HEK293 (cell line): ENCODE measurements around the gene FSIP1.

Experiments used
- CTCF ChIA-PET: fragments of 350-600 bp; formaldehyde crosslinking; extraction: SDS; loops from one replicate; lab custom pipeline; 2021; ENCODE audit warnings: antibody characterized with exemption; lab: Yijun Ruan, JAX
- POLR2A ChIA-PET: fragments of 300-600 bp; formaldehyde crosslinking; extraction: SDS; loops from one replicate; lab custom pipeline; 2020; ENCODE audit warnings: antibody characterized with exemption, inconsistent platforms; lab: Yijun Ruan, JAX
- H3K27ac ChIP-seq: fragments of 200-500 bp; sonication (Bioruptor generic); 2 replicates; pipeline ENCODE4 v1.5.1; 2014; ENCODE audit warnings: low read depth, low read length, control low read depth, inconsistent platforms; ENCODE audit errors: extremely low read depth
- H3K36me3 ChIP-seq, 2 experiments: fragments of 200-500 bp in 1 of 2; sonication (Bioruptor generic) in 1 of 2; 1 replicate in 1 of 2; 2 replicates in 1 of 2; pipeline ENCODE4 v1.5.1; 2014 to 2017; ENCODE audit warnings: inconsistent platforms in 2 of 2, low read length in 2 of 2; ENCODE audit not compliant: control insufficient read depth in 2 of 2, insufficient read depth in 1 of 2
- H3K4me1 ChIP-seq: fragments of 200-500 bp; sonication (Bioruptor generic); 2 replicates; pipeline ENCODE4 v1.5.1; 2014; ENCODE audit warnings: mild to moderate bottlenecking, low read length, inconsistent platforms; ENCODE audit not compliant: control insufficient read depth, insufficient read depth
- H3K4me3 ChIP-seq: 2 replicates; pipeline ENCODE4 v1.5.1; 2011; ENCODE audit warnings: low read depth, mild to moderate bottlenecking, control low read depth, low read length, moderate library complexity
- H3K9me3 ChIP-seq: fragments of 200-500 bp; sonication (Bioruptor generic); 2 replicates; pipeline ENCODE4 v1.5.1; 2014; ENCODE audit warnings: low read depth, low read length, inconsistent platforms; ENCODE audit not compliant: control insufficient read depth, insufficient read depth
- GLIS1 ChIP-seq: fragments of 450-650 bp; formaldehyde crosslinking; IDR thresholded peaks from 2 replicates; pipeline ENCODE4 v1.5.1; 2016; ENCODE audit warnings: missing biosample characterization, missing genetic modification characterization
- KLF7 ChIP-seq: fragments of 450-650 bp; formaldehyde crosslinking; IDR thresholded peaks from 2 replicates; pipeline ENCODE4 v1.5.1; 2016; ENCODE audit warnings: missing biosample characterization, missing genetic modification characterization, borderline replicate concordance
- PATZ1 ChIP-seq: fragments of 450-650 bp; formaldehyde crosslinking; IDR thresholded peaks from 2 replicates; pipeline ENCODE4 v1.5.1; 2016; ENCODE audit warnings: missing biosample characterization, missing genetic modification characterization
- SCRT1 ChIP-seq: fragments of 450-650 bp; formaldehyde crosslinking; IDR thresholded peaks from 2 replicates; pipeline ENCODE4 v1.5.1; 2016; ENCODE audit warnings: missing biosample characterization, missing genetic modification characterization, borderline replicate concordance
- SP3 ChIP-seq: fragments of 450-650 bp; formaldehyde crosslinking; IDR thresholded peaks from 2 replicates; pipeline ENCODE4 v1.5.1; 2016; ENCODE audit warnings: missing biosample characterization, missing genetic modification characterization
- TRIM28 ChIP-seq: IDR thresholded peaks from 2 replicates; pipeline ENCODE4 v1.6.1; 2011; ENCODE audit warnings: low read length, control low read depth, borderline replicate concordance
- ZEB2 ChIP-seq: fragments of 450-650 bp; formaldehyde crosslinking; IDR thresholded peaks from 2 replicates; pipeline ENCODE4 v1.5.1; 2016; ENCODE audit warnings: missing biosample characterization, missing genetic modification characterization
- ZFHX2 ChIP-seq: fragments of 450-650 bp; formaldehyde crosslinking; conservative IDR thresholded peaks from 2 replicates; pipeline ENCODE4 v1.5.1; 2016; ENCODE audit warnings: missing biosample characterization, missing genetic modification characterization
- ZFP69B ChIP-seq: fragments of 450-650 bp; formaldehyde crosslinking; IDR thresholded peaks from 2 replicates; pipeline ENCODE4 v1.5.1; 2016; ENCODE audit warnings: missing biosample characterization, missing genetic modification characterization
- ZNF169 ChIP-seq: fragments of 450-650 bp; formaldehyde crosslinking; IDR thresholded peaks from 2 replicates; pipeline ENCODE4 v1.5.1; 2016; ENCODE audit warnings: missing biosample characterization, missing genetic modification characterization
- ZNF221 ChIP-seq: fragments of 450-650 bp; formaldehyde crosslinking; IDR thresholded peaks from 2 replicates; pipeline ENCODE4 v1.5.1; 2017; ENCODE audit warnings: missing biosample characterization, missing genetic modification characterization, borderline replicate concordance
- ZNF311 ChIP-seq: fragments of 450-650 bp; formaldehyde crosslinking; IDR thresholded peaks from 2 replicates; pipeline ENCODE4 v1.5.1; 2017; ENCODE audit warnings: missing biosample characterization, missing genetic modification characterization, borderline replicate concordance
- ZNF521 ChIP-seq: fragments of 450-650 bp; formaldehyde crosslinking; IDR thresholded peaks from 2 replicates; pipeline ENCODE4 v1.5.1; 2017; ENCODE audit warnings: missing biosample characterization, mild to moderate bottlenecking, missing genetic modification characterization
- ZNF529 ChIP-seq: fragments of 450-650 bp; formaldehyde crosslinking; IDR thresholded peaks from 2 replicates; pipeline ENCODE4 v1.5.1; 2017; ENCODE audit warnings: missing genetic modification characterization, missing biosample characterization; ENCODE audit not compliant: insufficient replicate concordance
- ZNF530 ChIP-seq: fragments of 450-650 bp; formaldehyde crosslinking; IDR thresholded peaks from 2 replicates; pipeline ENCODE4 v1.5.1; 2016; ENCODE audit warnings: low read depth, missing biosample characterization, missing genetic modification characterization
- ZNF571 ChIP-seq: fragments of 450-650 bp; formaldehyde crosslinking; IDR thresholded peaks from 2 replicates; pipeline ENCODE4 v1.5.0; 2017; ENCODE audit warnings: missing biosample characterization, missing genetic modification characterization
- ZNF658 ChIP-seq: fragments of 450-650 bp; formaldehyde crosslinking; IDR thresholded peaks from 2 replicates; pipeline ENCODE4; 2016; ENCODE audit warnings: missing biosample characterization, missing genetic modification characterization
- ZNF664 ChIP-seq: fragments of 450-650 bp; formaldehyde crosslinking; IDR thresholded peaks from 2 replicates; pipeline ENCODE4 v1.5.1; 2016; ENCODE audit warnings: missing biosample characterization, missing genetic modification characterization
- ZNF747 ChIP-seq: fragments of 450-650 bp; formaldehyde crosslinking; IDR thresholded peaks from 2 replicates; pipeline ENCODE4 v1.5.1; 2016; ENCODE audit warnings: missing biosample characterization, missing genetic modification characterization
- ZNF768 ChIP-seq: fragments of 450-650 bp; formaldehyde crosslinking; IDR thresholded peaks from 2 replicates; pipeline ENCODE4 v1.5.1; 2018; ENCODE audit warnings: missing biosample characterization, mild to moderate bottlenecking, missing genetic modification characterization
- ZNF777 ChIP-seq: fragments of 450-650 bp; formaldehyde crosslinking; IDR thresholded peaks from 2 replicates; pipeline ENCODE4 v1.5.1; 2017; ENCODE audit warnings: missing biosample characterization, missing genetic modification characterization, borderline replicate concordance
- ZSCAN16 ChIP-seq: fragments of 450-650 bp; formaldehyde crosslinking; IDR thresholded peaks from 2 replicates; pipeline ENCODE4 v1.5.1; 2016; ENCODE audit warnings: missing biosample characterization, missing genetic modification characterization
- TF ChIP-seq, protein P1 (sequence below): sonication (generic); formaldehyde crosslinking; IDR thresholded peaks from 2 replicates; pipeline ENCODE4 v1.8.1; 2022; ENCODE audit warnings: mild to moderate bottlenecking, moderate library complexity, missing genetic modification reagents

The FSIP1 gene

DNA sequence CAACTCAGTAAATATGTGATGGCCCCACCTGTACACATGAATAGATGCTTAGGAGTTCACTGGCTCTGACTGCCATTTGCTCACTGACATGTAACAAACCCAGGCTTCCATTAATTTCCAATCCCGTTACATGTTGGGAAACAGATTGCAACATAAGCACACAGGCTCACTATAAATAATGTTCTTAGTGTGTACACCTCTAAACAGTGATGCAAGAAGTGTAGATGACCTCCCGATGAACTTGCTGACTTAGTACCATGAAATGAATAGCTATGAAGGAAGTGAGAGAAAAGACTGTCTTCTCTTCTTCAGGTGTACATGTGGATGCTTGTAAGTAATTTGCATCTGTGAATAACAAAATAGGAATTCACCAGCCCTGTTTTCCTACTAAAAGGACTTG, 21.4 kb upstream of the FSIP1 start (continued):
- TF ChIP-seq, protein P1, sequence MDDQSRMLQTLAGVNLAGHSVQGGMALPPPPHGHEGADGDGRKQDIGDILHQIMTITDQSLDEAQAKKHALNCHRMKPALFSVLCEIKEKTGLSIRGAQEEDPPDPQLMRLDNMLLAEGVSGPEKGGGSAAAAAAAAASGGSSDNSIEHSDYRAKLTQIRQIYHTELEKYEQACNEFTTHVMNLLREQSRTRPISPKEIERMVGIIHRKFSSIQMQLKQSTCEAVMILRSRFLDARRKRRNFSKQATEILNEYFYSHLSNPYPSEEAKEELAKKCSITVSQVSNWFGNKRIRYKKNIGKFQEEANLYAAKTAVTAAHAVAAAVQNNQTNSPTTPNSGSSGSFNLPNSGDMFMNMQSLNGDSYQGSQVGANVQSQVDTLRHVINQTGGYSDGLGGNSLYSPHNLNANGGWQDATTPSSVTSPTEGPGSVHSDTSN (CRISPR knock-in tag) = no peak
- TF ChIP-seq ZNF658 = no peak
- TF ChIP-seq ZNF571 (tag by site-specific recombination) = no peak

GRCh38 chr15:39803016-39803415, 20.4 kb upstream of the FSIP1 start:
- no peaks in the 10 kb centered on the region for H3K36me3 ChIP-seq
- no peaks in the 10 kb centered on the region for H3K4me1 ChIP-seq
- TF ChIP-seq TRIM28 = no peak
- no peak for TF ChIP-seq ZNF768 (tag by site-specific recombination)
- TF ChIP-seq ZNF311 = no peak
- ChIA-PET CTCF (interaction anchor here (0.5 to 1.2 kb wide), 2 partner anchors 72 to 132 kb away, joined by 3 read pairs; no protein-coding TSS in a partner anchor), POLR2A (interaction anchor here (0.7 kb wide), 1 partner anchor 23 kb away, joined by 4 read pairs; no protein-coding TSS in a partner anchor)
- H3K27ac ChIP-seq = no peak overlapping the region
- H3K9me3 ChIP-seq = no peaks in the 10 kb centered on the region
- no peak overlapping the region for H3K4me3 ChIP-seq

DNA sequence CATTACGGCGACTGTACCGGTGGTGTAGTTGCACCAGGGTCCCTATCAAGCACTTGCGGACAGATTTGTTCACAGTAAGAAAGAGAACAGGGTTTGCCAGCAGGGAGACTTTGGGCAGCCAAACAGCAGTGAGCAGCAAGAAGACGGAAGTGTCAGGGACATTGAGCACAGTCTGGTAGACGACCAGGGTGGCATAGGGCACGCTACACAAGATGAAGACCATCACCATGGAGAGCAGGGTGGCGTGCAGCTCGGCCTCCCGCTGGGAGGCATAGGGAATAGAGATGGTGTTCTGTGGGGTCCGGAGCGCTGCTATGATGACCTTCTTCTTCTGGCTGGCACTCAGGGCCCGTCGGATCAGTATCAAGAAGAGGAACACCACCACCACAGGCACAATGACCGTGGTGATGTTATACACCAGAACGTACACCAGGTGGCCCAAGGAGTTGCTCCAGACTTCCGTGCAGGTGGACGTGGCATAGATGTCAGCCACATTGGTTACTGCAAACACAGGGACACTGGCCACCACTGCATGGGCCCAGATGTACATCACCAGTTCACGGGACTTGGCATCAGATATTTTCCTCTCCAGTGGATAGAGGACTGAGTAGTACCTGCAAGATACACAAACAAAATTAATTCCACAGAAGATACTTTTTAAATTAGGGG, 19.1 kb upstream of the FSIP1 start:
- Histone ChIP-seq H3K4me3 (no peak overlapping the region), H3K9me3 (no peaks in the 10 kb centered on the region), H3K4me1 (no peaks in the 10 kb centered on the region), H3K36me3 (no peaks in the 10 kb centered on the region), H3K27ac (no peak overlapping the region)
- ChIA-PET CTCF (interaction anchor here (0.7 kb wide), 3 partner anchors 9 to 183 kb away, joined by 3 read pairs; no protein-coding TSS in a partner anchor), POLR2A (no interaction called here)
- no peak for TF ChIP-seq ZNF664 (tag by site-specific recombination)
- TF ChIP-seq ZNF530 (tag by site-specific recombination) = no peak
- no peak for TF ChIP-seq ZNF169 (tag by site-specific recombination)
- TF ChIP-seq KLF7 (tag by site-specific recombination) = no peak
- no peak for TF ChIP-seq PATZ1 (tag by site-specific recombination)
- TF ChIP-seq ZFHX2 (tag by site-specific recombination) = no peak
- no peak for TF ChIP-seq SCRT1 (tag by site-specific recombination)
- no peak for TF ChIP-seq ZEB2 (tag by site-specific recombination)
- TF ChIP-seq ZNF221 (tag by site-specific recombination) = no peak
- TF ChIP-seq ZNF747 = no peak
- TF ChIP-seq ZNF777 = no peak
- TF ChIP-seq ZFP69B = no peak
- TF ChIP-seq GLIS1 (tag by site-specific recombination) = no peak
- TF ChIP-seq ZSCAN16 (tag by site-specific recombination) = no peak
- no peak for TF ChIP-seq ZNF521 (tag by site-specific recombination)
- TF ChIP-seq ZNF529 = no peak
- TF ChIP-seq SP3 (tag by site-specific recombination) = no peak
